Measurements from ENCODE around the gene ELF5.

The ELF5 gene

DNA sequence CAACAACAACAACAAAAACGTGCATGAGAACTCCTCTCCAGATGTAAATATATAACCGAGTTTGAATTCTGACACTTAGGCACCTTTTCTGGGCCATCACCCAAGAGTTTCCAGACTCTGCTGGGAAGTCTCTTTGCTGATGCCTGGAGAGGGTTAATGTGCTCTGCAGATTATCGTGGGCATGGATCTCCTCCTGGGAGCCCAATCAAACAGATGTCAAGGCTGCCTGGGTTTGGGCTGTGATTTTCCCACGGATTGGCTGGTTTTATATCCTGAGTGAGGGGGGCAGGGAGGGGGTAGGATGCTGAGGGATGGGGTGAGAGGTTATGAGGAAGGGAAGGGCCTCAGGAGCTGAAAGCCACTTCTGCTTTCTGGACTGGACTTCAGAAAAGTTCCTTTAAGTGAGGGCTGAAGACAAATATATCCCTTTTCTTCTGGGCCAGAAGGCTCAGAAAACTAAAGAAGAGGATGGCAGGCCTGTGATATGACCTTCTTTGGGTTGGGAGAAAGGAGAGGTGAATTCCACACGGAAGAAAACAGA is 4.2 kb downstream of the ELF5 start:
- TF ChIP-seq, protein P1, sequence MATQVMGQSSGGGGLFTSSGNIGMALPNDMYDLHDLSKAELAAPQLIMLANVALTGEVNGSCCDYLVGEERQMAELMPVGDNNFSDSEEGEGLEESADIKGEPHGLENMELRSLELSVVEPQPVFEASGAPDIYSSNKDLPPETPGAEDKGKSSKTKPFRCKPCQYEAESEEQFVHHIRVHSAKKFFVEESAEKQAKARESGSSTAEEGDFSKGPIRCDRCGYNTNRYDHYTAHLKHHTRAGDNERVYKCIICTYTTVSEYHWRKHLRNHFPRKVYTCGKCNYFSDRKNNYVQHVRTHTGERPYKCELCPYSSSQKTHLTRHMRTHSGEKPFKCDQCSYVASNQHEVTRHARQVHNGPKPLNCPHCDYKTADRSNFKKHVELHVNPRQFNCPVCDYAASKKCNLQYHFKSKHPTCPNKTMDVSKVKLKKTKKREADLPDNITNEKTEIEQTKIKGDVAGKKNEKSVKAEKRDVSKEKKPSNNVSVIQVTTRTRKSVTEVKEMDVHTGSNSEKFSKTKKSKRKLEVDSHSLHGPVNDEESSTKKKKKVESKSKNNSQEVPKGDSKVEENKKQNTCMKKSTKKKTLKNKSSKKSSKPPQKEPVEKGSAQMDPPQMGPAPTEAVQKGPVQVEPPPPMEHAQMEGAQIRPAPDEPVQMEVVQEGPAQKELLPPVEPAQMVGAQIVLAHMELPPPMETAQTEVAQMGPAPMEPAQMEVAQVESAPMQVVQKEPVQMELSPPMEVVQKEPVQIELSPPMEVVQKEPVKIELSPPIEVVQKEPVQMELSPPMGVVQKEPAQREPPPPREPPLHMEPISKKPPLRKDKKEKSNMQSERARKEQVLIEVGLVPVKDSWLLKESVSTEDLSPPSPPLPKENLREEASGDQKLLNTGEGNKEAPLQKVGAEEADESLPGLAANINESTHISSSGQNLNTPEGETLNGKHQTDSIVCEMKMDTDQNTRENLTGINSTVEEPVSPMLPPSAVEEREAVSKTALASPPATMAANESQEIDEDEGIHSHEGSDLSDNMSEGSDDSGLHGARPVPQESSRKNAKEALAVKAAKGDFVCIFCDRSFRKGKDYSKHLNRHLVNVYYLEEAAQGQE (IDR thresholded peaks at IDR 0.05; ENCODE audit: insufficient replicate concordance, low read depth) = no peak
- TF ChIP-seq POLR2AphosphoS5 (IDR thresholded peaks at IDR 0.05; ENCODE audit: low read depth) = no peak
- TF ChIP-seq GABPA (IDR thresholded peaks at IDR 0.05; ENCODE audit: low read depth) = no peak
- peak; percentile 92 for TF ChIP-seq SPI1 (IDR thresholded peaks at IDR 0.05; ENCODE audit: borderline replicate concordance, low read depth)
- TF ChIP-seq, protein P2, sequence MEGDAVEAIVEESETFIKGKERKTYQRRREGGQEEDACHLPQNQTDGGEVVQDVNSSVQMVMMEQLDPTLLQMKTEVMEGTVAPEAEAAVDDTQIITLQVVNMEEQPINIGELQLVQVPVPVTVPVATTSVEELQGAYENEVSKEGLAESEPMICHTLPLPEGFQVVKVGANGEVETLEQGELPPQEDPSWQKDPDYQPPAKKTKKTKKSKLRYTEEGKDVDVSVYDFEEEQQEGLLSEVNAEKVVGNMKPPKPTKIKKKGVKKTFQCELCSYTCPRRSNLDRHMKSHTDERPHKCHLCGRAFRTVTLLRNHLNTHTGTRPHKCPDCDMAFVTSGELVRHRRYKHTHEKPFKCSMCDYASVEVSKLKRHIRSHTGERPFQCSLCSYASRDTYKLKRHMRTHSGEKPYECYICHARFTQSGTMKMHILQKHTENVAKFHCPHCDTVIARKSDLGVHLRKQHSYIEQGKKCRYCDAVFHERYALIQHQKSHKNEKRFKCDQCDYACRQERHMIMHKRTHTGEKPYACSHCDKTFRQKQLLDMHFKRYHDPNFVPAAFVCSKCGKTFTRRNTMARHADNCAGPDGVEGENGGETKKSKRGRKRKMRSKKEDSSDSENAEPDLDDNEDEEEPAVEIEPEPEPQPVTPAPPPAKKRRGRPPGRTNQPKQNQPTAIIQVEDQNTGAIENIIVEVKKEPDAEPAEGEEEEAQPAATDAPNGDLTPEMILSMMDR (IDR thresholded peaks at IDR 0.05; ENCODE audit: insufficient read depth, low read length) = no peak
- DNase-seq (ENCODE audit: low read depth in 1 of 2, low spot score in 1 of 2) = peak in 1 of 2 experiments; percentile 28
- Histone ChIP-seq H3K4me3 (replicated peaks; ENCODE audit: insufficient read depth, low read length) (no peak overlapping the region), H3K27ac (replicated peaks) (no peak overlapping the region), H3K27me3 (ENCODE audit: insufficient read depth, poor library complexity, severe bottlenecking) (no peaks in the 10 kb centered on the region)

DNA sequence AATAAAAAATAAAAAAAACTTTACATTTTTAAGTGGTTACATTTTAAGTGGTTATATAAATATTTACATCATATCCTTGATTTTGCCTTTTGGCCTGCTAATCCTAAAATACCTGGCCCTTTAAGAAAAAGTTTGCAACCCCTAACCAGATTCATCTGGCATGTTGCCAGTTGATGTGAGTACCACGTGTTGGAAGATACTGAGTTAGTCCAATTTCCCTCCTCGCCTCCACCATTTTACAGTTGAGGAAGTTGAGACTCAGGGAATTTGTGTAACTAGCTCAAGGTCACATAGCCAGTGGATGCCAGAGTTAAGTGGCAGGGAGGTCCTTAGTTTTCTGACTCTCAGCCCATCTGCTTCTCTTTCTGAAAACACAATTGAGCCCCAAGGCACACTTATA is 5.1 kb downstream of the ELF5 start:
- Histone ChIP-seq H3K27ac (replicated peaks) (no peak overlapping the region), H3K27me3 (ENCODE audit: insufficient read depth, poor library complexity, severe bottlenecking) (no peaks in the 10 kb centered on the region), H3K4me3 (replicated peaks; ENCODE audit: insufficient read depth, low read length) (no peak overlapping the region)
- peak; percentile 13 to 27 for DNase-seq (ENCODE audit: low read depth in 1 of 2, low spot score in 1 of 2)
- TF ChIP-seq SPI1 (IDR thresholded peaks at IDR 0.05; ENCODE audit: borderline replicate concordance, low read depth) = no peak
- TF ChIP-seq, protein P2 (IDR thresholded peaks at IDR 0.05; ENCODE audit: insufficient read depth, low read length) = no peak

DNA sequence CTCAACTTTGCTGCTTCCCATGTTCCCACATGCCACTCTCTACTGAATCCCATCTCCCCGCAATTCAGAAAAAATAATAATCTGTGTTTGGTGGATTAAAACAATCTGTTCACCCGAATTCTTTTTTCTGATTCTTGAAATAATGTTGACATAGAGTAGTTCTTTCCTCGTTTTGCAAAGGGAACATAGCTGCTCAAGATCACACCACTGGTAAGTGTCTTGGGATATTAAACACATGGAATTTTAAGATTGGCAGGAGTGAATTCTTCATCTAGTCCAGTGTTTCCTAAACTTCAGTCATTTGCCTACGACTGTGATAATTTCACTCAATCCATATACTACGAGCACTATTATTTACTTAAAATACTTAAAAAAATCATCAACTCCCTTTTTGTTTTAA is 6.0 kb downstream of the ELF5 start:
- H3K27ac ChIP-seq (replicated peaks) = no peak overlapping the region
- DNase-seq (ENCODE audit: low read depth in 1 of 2, low spot score in 1 of 2) = no peak
- TF ChIP-seq POLR2AphosphoS5 (IDR thresholded peaks at IDR 0.05; ENCODE audit: low read depth) (no peak), SPI1 (IDR thresholded peaks at IDR 0.05; ENCODE audit: borderline replicate concordance, low read depth) (no peak), GABPA (IDR thresholded peaks at IDR 0.05; ENCODE audit: low read depth) (no peak)
- TF ChIP-seq, protein P2 (IDR thresholded peaks at IDR 0.05; ENCODE audit: insufficient read depth, low read length) = no peak
- TF ChIP-seq, protein P1 (IDR thresholded peaks at IDR 0.05; ENCODE audit: insufficient replicate concordance, low read depth) = no peak
- H3K4me3 ChIP-seq (replicated peaks; ENCODE audit: insufficient read depth, low read length) = no peak overlapping the region
- no peaks in the 10 kb centered on the region for H3K27me3 ChIP-seq (ENCODE audit: insufficient read depth, poor library complexity, severe bottlenecking)

DNA sequence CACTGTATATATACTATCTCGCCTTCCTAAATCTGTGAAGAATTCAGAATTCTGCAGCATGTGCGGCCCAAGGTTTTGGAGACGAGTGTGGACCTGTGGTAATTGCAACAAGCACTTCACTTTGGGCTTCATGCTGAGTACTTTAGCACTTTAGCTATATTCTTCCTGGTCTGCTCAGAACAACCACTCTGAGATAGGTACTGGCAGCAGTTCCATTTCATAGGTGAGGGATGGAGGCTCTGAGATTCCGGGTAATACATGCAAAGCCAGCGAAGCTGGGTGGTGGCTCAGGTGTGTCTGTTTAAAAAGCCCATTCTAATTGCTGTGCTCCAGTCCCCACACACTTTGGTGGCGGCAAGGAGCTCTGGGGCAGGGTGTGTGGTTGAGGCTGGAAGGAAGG is 6.4 kb downstream of the ELF5 start:
- TF ChIP-seq SPI1 (IDR thresholded peaks at IDR 0.05; ENCODE audit: borderline replicate concordance, low read depth) (no peak), GABPA (IDR thresholded peaks at IDR 0.05; ENCODE audit: low read depth) (no peak), POLR2AphosphoS5 (IDR thresholded peaks at IDR 0.05; ENCODE audit: low read depth) (no peak)
- TF ChIP-seq, protein P1 (IDR thresholded peaks at IDR 0.05; ENCODE audit: insufficient replicate concordance, low read depth) = no peak
- TF ChIP-seq, protein P2 (IDR thresholded peaks at IDR 0.05; ENCODE audit: insufficient read depth, low read length) = no peak
- Histone ChIP-seq H3K4me3 (replicated peaks; ENCODE audit: insufficient read depth, low read length) (no peak overlapping the region), H3K27ac (replicated peaks) (no peak overlapping the region), H3K27me3 (ENCODE audit: insufficient read depth, poor library complexity, severe bottlenecking) (no peaks in the 10 kb centered on the region)
- DNase-seq (ENCODE audit: low read depth in 1 of 2, low spot score in 1 of 2) = no peak

Measured in HL-60 (cell line).